ENCODE results near the gene MOB4. TPM values are rescaled to one million over a fixed set of nuclear protein-coding genes. Genes with fewer than 3 reads are reported as not detected.

MOB4 gene
- total RNA-seq, 1 donor from 2014 or later, result 41.4 TPM

- DNase-seq (ENCODE audit: low spot score, unreplicated experiment), result no peak
- Mint-ChIP-seq H3K4me1 (ENCODE audit: low read depth) (no peaks in the 10 kb centered on the region), H3K9me3 (ENCODE audit: low read depth) (peaks cover 7% of the 10 kb centered on the region), H3K36me3 (ENCODE audit: insufficient read depth) (peaks cover 42% of the 10 kb centered on the region), H3K27ac (no peak overlapping the region), H3K27me3 (no peaks in the 10 kb centered on the region), H3K4me3 (ENCODE audit: low read depth) (no peak overlapping the region)
- TF ChIP-seq CTCF (IDR thresholded peaks at IDR 0.05; ENCODE audit: unreplicated experiment), result no peak
Measured at GRCh38 chr2:197486175-197486574, 29.7 kb upstream of the MOB4 start.

- DNase-seq (ENCODE audit: low spot score, unreplicated experiment), result no peak
- H3K4me1 Mint-ChIP-seq (ENCODE audit: low read depth), result no peaks in the 10 kb centered on the region
- H3K4me3 Mint-ChIP-seq (ENCODE audit: low read depth), result no peak overlapping the region
- no peak overlapping the region for H3K27ac Mint-ChIP-seq
- H3K9me3 Mint-ChIP-seq (ENCODE audit: low read depth), result peaks cover 7% of the 10 kb centered on the region
- peaks cover 48% of the 10 kb centered on the region for H3K36me3 Mint-ChIP-seq (ENCODE audit: insufficient read depth)
- H3K27me3 Mint-ChIP-seq, result no peaks in the 10 kb centered on the region
- TF ChIP-seq CTCF (IDR thresholded peaks at IDR 0.05; ENCODE audit: unreplicated experiment), result no peak
Measured at GRCh38 chr2:197487385-197487784, 28.5 kb upstream of the MOB4 start.

- Mint-ChIP-seq H3K9me3 (ENCODE audit: low read depth) (no peaks in the 10 kb centered on the region), H3K4me3 (ENCODE audit: low read depth) (no peak overlapping the region), H3K27ac (no peak overlapping the region), H3K4me1 (ENCODE audit: low read depth) (peaks cover 25% of the 10 kb centered on the region), H3K27me3 (no peaks in the 10 kb centered on the region), H3K36me3 (ENCODE audit: insufficient read depth) (peaks cover 36% of the 10 kb centered on the region)
- DNase-seq (ENCODE audit: low spot score, unreplicated experiment), result no peak
- no peak for TF ChIP-seq CTCF (IDR thresholded peaks at IDR 0.05; ENCODE audit: unreplicated experiment)
Measured at GRCh38 chr2:197495433-197496134, 20.3 kb upstream of the MOB4 start.

- Mint-ChIP-seq H3K27me3 (no peaks in the 10 kb centered on the region), H3K36me3 (ENCODE audit: insufficient read depth) (peaks cover 30% of the 10 kb centered on the region), H3K9me3 (ENCODE audit: low read depth) (no peaks in the 10 kb centered on the region), H3K27ac (peak overlapping the region; percentile 9), H3K4me3 (ENCODE audit: low read depth) (no peak overlapping the region), H3K4me1 (ENCODE audit: low read depth) (peaks cover 27% of the 10 kb centered on the region)
- no peak for DNase-seq (ENCODE audit: low spot score, unreplicated experiment)
- TF ChIP-seq CTCF (IDR thresholded peaks at IDR 0.05; ENCODE audit: unreplicated experiment), result no peak
Measured at GRCh38 chr2:197496695-197497094, 19.2 kb upstream of the MOB4 start.

GRCh38 chr2:197497326-197497725 is 18.5 kb upstream of the MOB4 start:
- peaks cover 33% of the 10 kb centered on the region for H3K4me1 Mint-ChIP-seq (ENCODE audit: low read depth)
- no peak for TF ChIP-seq CTCF (IDR thresholded peaks at IDR 0.05; ENCODE audit: unreplicated experiment)
- no peak for DNase-seq (ENCODE audit: low spot score, unreplicated experiment)

More at GRCh38 chr2:197497326-197497725, 18.5 kb upstream of the MOB4 start:
- Mint-ChIP-seq H3K27ac (no peak overlapping the region), H3K4me3 (ENCODE audit: low read depth) (peak overlapping the region; percentile 97), H3K27me3 (no peaks in the 10 kb centered on the region), H3K9me3 (ENCODE audit: low read depth) (no peaks in the 10 kb centered on the region), H3K36me3 (ENCODE audit: insufficient read depth) (peaks cover 32% of the 10 kb centered on the region)

Measured in progenitor cell of endocrine pancreas (in vitro differentiated cells).